Natural killer cell (primary cell): ENCODE measurements around the gene E4F1. TPM values are rescaled to one million over a fixed set of nuclear protein-coding genes. Genes with fewer than 3 reads are reported as not detected.
"Not testable (repeated sequence)": the region's sequence is repeated elsewhere in the genome, so short reads cannot be mapped to it uniquely, and the experiment has no call there.

Source experiments
- ATAC-seq, 3 donors: fragments of 150-1000 bp in 2 of 3; fragments of 200-7000 bp in 1 of 3; cut with Tn5 transposase; 1 replicate in 1 of 3; 2 replicates in 2 of 3; pipeline ENCODE4 v1.10.0; 2021; ENCODE audit warnings: mild to moderate bottlenecking in 2 of 3, moderate library complexity in 2 of 3
- DNase-seq, 2 donors: peaks; one replicate each; pipeline versions ENCODE4 v3.0.0 to v3.0.0-alpha.2; 2013 to 2021; ENCODE audit warnings: mixed read lengths in 1 of 2
- H3K27ac ChIP-seq: one replicate; pipeline ENCODE4 v1.5.1; 2013; ENCODE audit warnings: mild to moderate bottlenecking, low read length
- H3K27me3 ChIP-seq: one replicate; pipeline ENCODE4 v1.6.1; 2013; ENCODE audit warnings: low read length; ENCODE audit not compliant: control insufficient read depth, insufficient read depth
- H3K36me3 ChIP-seq: one replicate; pipeline ENCODE4 v1.6.1; 2013; ENCODE audit warnings: low read length; ENCODE audit not compliant: control insufficient read depth, insufficient read depth
- H3K4me1 ChIP-seq: one replicate; pipeline ENCODE4 v1.6.1; 2013; ENCODE audit warnings: low read length; ENCODE audit not compliant: control insufficient read depth, insufficient read depth
- H3K4me3 ChIP-seq: one replicate; pipeline ENCODE4 v1.5.1; 2013; ENCODE audit warnings: low read length
- H3K9me3 ChIP-seq: one replicate; pipeline ENCODE4 v1.6.1; 2013; ENCODE audit warnings: low read length; ENCODE audit not compliant: control insufficient read depth, insufficient read depth
- H3K27ac Mint-ChIP-seq, 2 donors: one replicate each; pipeline ENCODE4 v1.8.0; 2022; ENCODE audit warnings: mild to moderate bottlenecking in 2 of 2, mixed read lengths in 2 of 2, moderate library complexity in 1 of 2
- H3K27me3 Mint-ChIP-seq, 2 donors: one replicate each; pipeline ENCODE4 v1.8.0; 2022; ENCODE audit warnings: low read depth in 2 of 2, mixed read lengths in 2 of 2
- H3K36me3 Mint-ChIP-seq: one replicate; pipeline ENCODE4 v1.8.0; 2022; ENCODE audit warnings: mixed read lengths
- H3K4me1 Mint-ChIP-seq, 2 donors: one replicate each; pipeline ENCODE4 v1.8.0; 2022; ENCODE audit warnings: mixed read lengths in 2 of 2
- H3K4me3 Mint-ChIP-seq: one replicate; pipeline ENCODE4 v1.8.0; 2022; ENCODE audit warnings: mild to moderate bottlenecking, moderate library complexity, mixed read lengths
- H3K9me3 Mint-ChIP-seq, 2 donors: one replicate each; pipeline ENCODE4 v1.8.0; 2022; ENCODE audit warnings: mixed read lengths in 2 of 2
- CTCF ChIP-seq: fragments of 200-600 bp; IDR thresholded peaks from one replicate; pipeline ENCODE4 v1.8.0; 2022; ENCODE audit warnings: antibody characterized with exemption
- WGBS: methylation state at CpG from one replicate; pipeline ENCODE4 v1.1.7; 2013; ENCODE audit warnings: missing lambda C conversion rate; ENCODE audit not compliant: insufficient coverage; 5-methylcytosine and 5-hydroxymethylcytosine counted together
- intact Hi-C: fragments of 100-400 bp; cut with micrococcal nuclease; formaldehyde crosslinking; loops from one replicate; pipeline ENCODE4 v1.14.2; 2022
- total RNA-seq, 4 donors: library from RNA; stranded (reverse); fragments of 120-200 nt in 1 of 4; gene quantifications; one replicate each; pipeline versions ENCODE4 v1.2.3 to v1.2.4, GENCODE V29; 2013 to 2022

Gene E4F1
- total RNA-seq, 3 donors from 2014 or later (not counting 1 experiment from before 2014, with no cell fraction given): 43.6 to 45.7 (median 45.7) TPM

- no peaks in the 10 kb centered on the region for H3K27me3 Mint-ChIP-seq
- ATAC-seq (no peak), DNase-seq (no peak)
- intact Hi-C loops: no loop called here
- 95% methylated on average over 15 of the region's 15 CpGs for WGBS
- TF ChIP-seq CTCF: no peak
- no peak overlapping the region for H3K27ac ChIP-seq
- H3K4me1 Mint-ChIP-seq: no peaks in the 10 kb centered on the region
- no peaks in the 10 kb centered on the region for H3K36me3 Mint-ChIP-seq
- H3K4me1 ChIP-seq: peaks cover 13% of the 10 kb centered on the region
- H3K9me3 ChIP-seq: no peaks in the 10 kb centered on the region
- no peak overlapping the region for H3K4me3 ChIP-seq
- H3K9me3 Mint-ChIP-seq: no peaks in the 10 kb centered on the region
- peaks cover 6% of the 10 kb centered on the region for H3K27me3 ChIP-seq
- no peak overlapping the region for H3K27ac Mint-ChIP-seq
- no peak overlapping the region for H3K4me3 Mint-ChIP-seq
- H3K36me3 ChIP-seq: peaks cover 24% of the 10 kb centered on the region
Observed at GRCh38 chr16:2238838-2239675, 15.7 kb downstream of the E4F1 start.

- DNase-seq, intact Hi-C loops, H3K27me3 ChIP-seq, H3K36me3 Mint-ChIP-seq, H3K27ac Mint-ChIP-seq, H3K27me3 Mint-ChIP-seq, H3K4me3 ChIP-seq, H3K4me3 Mint-ChIP-seq, H3K9me3 ChIP-seq, ATAC-seq, H3K27ac ChIP-seq, H3K4me1 Mint-ChIP-seq, H3K9me3 Mint-ChIP-seq: not testable (repeated sequence)
- Histone ChIP-seq H3K36me3 (peaks cover 23% of the 10 kb centered on the region), H3K4me1 (peaks cover 13% of the 10 kb centered on the region)
- 98% methylated on average over 8 of the region's 9 CpGs for WGBS
Observed at GRCh38 chr16:2240331-2240730, 16.9 kb downstream of the E4F1 start.

GRCh38 chr16:2242598-2242997 is 19.2 kb downstream of the E4F1 start:
- ATAC-seq (no peak), DNase-seq (no peak)
- no peak overlapping the region for H3K4me3 ChIP-seq
- Mint-ChIP-seq H3K4me1 (no peaks in the 10 kb centered on the region), H3K27me3 (no peaks in the 10 kb centered on the region), H3K27ac (no peak overlapping the region), H3K4me3 (no peak overlapping the region), H3K36me3 (no peaks in the 10 kb centered on the region), H3K9me3 (no peaks in the 10 kb centered on the region)
- WGBS: 89% methylated on average over 11 of the region's 11 CpGs
- no peak overlapping the region for H3K27ac ChIP-seq
- intact Hi-C loops: no loop called here
- H3K27me3 ChIP-seq: no peaks in the 10 kb centered on the region
- H3K9me3 ChIP-seq: no peaks in the 10 kb centered on the region
- H3K36me3 ChIP-seq: peaks cover 29% of the 10 kb centered on the region
- no peaks in the 10 kb centered on the region for H3K4me1 ChIP-seq
- no peak for TF ChIP-seq CTCF

GRCh38 chr16:2243031-2243528 is 19.7 kb downstream of the E4F1 start:
- H3K36me3 Mint-ChIP-seq: no peaks in the 10 kb centered on the region
- Histone ChIP-seq H3K36me3 (peaks cover 29% of the 10 kb centered on the region), H3K4me1 (no peaks in the 10 kb centered on the region), H3K4me3 (no peak overlapping the region), H3K27me3 (no peaks in the 10 kb centered on the region), H3K27ac (no peak overlapping the region), H3K9me3 (no peaks in the 10 kb centered on the region)
- no peak for ATAC-seq
- WGBS: 97% methylated on average over 19 of the region's 19 CpGs
- no peak overlapping the region for H3K27ac Mint-ChIP-seq
- intact Hi-C loops: no loop called here
- DNase-seq: no peak
- no peaks in the 10 kb centered on the region for H3K4me1 Mint-ChIP-seq
- no peak overlapping the region for H3K4me3 Mint-ChIP-seq
- TF ChIP-seq CTCF: no peak
- no peaks in the 10 kb centered on the region for H3K27me3 Mint-ChIP-seq
- no peaks in the 10 kb centered on the region for H3K9me3 Mint-ChIP-seq
